ENCODE results near the gene SPDYA.

Gene SPDYA

GRCh38 chr2:28828382-28828781, 17.7 kb downstream of the SPDYA start:
- no peak for DNase-seq

GRCh38 chr2:28833740-28834470, 23.3 kb downstream of the SPDYA start:
- DNase-seq: no peak

GRCh38 chr2:28835781-28836180, 25.1 kb downstream of the SPDYA start:
- no peak for DNase-seq

- no peak for DNase-seq
Observed at GRCh38 chr2:28838971-28839370, 28.3 kb downstream of the SPDYA start.

- no peak for DNase-seq
Observed at GRCh38 chr2:28842042-28842441, 31.4 kb downstream of the SPDYA start.

- no peak for DNase-seq
Observed at GRCh38 chr2:28855193-28855592, 44.6 kb downstream of the SPDYA start.

- no peak for DNase-seq
Observed at GRCh38 chr2:28855977-28856376, 45.3 kb downstream of the SPDYA start.

- no peak for DNase-seq
Observed at GRCh38 chr2:28868611-28869010, 58.0 kb downstream of the SPDYA start.

- no peak for DNase-seq
Observed at GRCh38 chr2:28869494-28870145, 59.0 kb downstream of the SPDYA start.

GRCh38 chr2:28870146-28870891, 59.7 kb downstream of the SPDYA start, which contains the start of gene TRMT61B:
Gene TRMT61B, minus strand, starts transcription at chr2:28870309. Its CDS starts 32 bp downstream, at chr2:28870277.
- DNase-seq: peak; percentile 69 to 97 (median 92)

GRCh38 chr2:28871620-28872019, 61.0 kb downstream of the SPDYA start:
- no peak for DNase-seq

- DNase-seq: no peak
Observed at GRCh38 chr2:28880193-28880592, 69.6 kb downstream of the SPDYA start.

GRCh38 chr2:28893488-28893887, 82.9 kb downstream of the SPDYA start:
- no peak for DNase-seq

GRCh38 chr2:28894470-28895188, 84.0 kb downstream of the SPDYA start, which contains the start of gene WDR43:
Gene WDR43, plus strand, starts transcription at chr2:28894667. Its CDS starts 32 bp downstream, at chr2:28894699.
- DNase-seq: peak; percentile 65 to 98 (median 94)

GRCh38 chr2:28895189-28895893, 84.7 kb downstream of the SPDYA start:
- peak in 6 of 14 donors; percentile 13 to 43 (median 24) for DNase-seq

GRCh38 chr2:28896906-28897305, 86.3 kb downstream of the SPDYA start:
- DNase-seq: no peak

- no peak for DNase-seq
Observed at GRCh38 chr2:28898048-28898447, 87.4 kb downstream of the SPDYA start.

All from C1 segment of cervical spinal cord (tissue), 14 donors.